Non-pigmented ciliary epithelial cell (primary cell): ENCODE data around the gene MYO1D.
"Not testable (repeated sequence)": the region's sequence is repeated elsewhere in the genome, so short reads cannot be mapped to it uniquely, and the experiment has no call there.

Experiments
- DNase-seq: peaks from one replicate; pipeline ENCODE4 v3.0.0-alpha.2; 2010; ENCODE audit warnings: low read depth

Gene MYO1D

DNA sequence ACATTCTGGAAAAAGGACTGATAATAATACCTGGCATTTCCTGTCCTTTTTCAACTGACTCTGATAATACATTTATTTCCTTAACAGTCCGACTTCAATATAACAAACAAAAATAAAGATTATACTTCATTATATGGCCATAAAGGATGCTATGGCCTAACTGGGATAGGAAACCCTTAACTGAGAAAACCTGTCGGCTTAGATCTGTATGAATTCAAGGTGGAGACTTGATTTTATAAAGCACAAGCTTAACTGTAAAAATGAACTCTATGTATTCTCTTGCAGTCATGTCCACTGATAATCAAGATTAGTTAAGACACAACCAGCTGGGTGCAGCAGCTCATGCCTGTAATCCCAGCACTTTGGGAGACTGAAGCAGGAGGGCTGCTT, 102.2 kb downstream of the MYO1D start:
- DNase-seq: no peak

- no peak for DNase-seq
These were observed 102.8 kb downstream of the MYO1D start for GRCh38 chr17:32773856-32774694.

GRCh38 chr17:32772453-32773025, 104.4 kb downstream of the MYO1D start:
- no peak for DNase-seq

DNA sequence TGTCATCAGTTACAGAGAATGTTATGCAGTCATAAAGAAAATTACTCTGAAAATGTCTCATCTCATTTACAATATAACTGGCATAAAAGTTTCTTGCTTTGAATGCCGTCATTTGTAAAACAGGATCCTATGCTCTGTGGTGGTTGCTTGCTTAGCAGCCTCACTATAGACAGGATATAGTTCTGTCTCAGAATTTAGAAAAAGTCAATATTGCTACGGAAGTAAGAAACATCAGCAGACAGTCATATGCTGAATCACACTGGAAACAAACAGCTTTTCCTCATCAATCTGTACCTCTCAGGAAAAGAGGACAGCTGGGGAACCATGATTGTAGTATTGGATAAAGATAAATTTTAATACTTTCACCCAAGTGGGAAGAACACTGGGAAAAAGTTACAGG, 105.5 kb downstream of the MYO1D start:
- DNase-seq: no peak

DNA sequence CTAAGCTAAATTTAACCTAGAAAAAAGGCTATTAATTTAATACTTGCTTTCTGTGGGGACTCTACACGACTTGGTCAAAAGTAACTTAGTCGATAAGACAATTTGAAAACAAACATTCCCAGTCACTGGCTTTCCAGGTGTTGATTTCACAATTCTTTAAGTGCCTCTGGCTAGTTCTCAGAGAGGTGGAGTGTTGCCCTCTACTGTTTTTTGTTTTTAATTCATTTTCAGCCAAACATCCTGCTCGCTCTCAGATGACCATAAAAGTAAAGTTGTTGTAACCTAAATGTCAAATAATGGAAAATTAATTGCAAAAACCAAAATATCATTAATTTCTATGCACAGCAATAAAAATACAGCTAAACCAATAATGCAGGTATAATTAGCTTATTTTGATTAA, 107.1 kb downstream of the MYO1D start:
- no peak for DNase-seq

GRCh38 chr17:32763855-32764439, 113.0 kb downstream of the MYO1D start:
- no peak for DNase-seq

GRCh38 chr17:32759476-32759875, 117.4 kb downstream of the MYO1D start:
- DNase-seq: no peak

- DNase-seq: no peak
These were observed 119.0 kb downstream of the MYO1D start for GRCh38 chr17:32757963-32758362.

DNA sequence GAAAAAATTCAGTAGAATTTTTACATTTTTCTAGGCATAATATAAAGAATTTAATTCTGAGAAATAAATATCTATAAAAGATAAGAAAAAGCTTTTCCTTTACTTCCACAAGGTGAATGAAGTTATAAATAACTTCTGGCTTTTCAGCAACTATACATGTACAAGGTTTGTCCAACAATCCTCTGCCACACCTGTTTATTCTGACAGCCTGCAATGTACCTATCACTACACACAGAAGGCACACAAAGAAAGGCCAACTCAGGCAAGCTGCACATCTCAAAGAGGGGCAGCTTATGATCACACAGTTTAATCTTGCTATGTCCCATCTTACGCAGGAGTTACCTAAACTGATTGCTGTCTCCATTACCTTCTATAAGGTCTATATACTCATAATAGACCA, 120.2 kb downstream of the MYO1D start:
- no peak for DNase-seq

DNA sequence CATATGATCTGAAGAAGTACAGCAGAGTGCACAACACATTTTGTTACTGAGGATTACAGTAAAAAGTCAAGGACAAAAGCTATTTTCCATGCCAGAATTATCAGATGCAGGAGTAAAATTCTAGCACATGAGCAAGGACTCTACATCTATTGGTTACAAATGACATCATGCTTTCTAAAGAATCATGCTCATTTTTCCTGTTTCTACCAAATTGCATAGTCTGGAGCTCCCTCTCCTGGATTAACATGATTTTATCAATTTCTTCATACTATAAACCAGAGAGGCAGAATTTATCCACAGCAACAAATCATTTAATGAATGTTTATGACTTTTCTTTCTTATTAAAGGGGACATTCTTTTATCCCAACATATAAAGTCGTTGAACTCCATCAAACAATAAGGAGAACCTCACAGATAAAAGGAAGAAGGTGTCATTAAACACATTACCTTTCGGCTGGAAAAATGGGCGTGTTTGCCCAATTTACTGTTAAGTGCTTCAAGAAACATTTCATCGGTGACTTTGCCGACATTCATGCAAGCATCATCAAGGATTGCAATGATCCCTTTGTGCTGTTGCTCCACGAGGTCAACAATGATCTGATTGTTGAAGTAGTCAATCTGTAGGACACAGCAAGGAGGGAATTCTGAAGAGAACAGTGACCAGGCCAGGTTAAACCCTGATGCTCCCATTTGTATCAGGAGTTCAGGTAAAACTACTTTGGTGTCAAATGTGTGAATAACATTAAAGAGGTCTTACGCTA, 121.7 kb downstream of the MYO1D start:
- DNase-seq: peak; percentile 61

DNA sequence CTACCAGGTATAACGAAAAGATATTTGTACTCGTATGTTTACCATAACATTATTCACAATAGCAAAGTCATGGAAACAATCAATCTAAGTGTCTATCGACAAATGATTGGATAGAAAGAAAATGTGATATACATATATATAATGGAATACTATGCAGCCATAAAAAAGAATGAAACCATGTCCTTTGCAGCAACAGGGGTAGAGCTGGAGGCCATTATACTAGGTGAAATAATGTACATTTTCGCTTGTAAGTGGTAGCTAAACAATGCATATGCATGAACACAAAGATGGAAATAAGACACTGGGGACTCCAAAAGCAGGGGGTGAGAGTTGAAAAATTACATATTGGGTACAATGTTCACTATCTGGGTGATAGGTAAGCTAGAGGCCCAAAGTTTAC, 124.0 kb downstream of the MYO1D start:
- no peak for DNase-seq

GRCh38 chr17:32747856-32748255, 129.1 kb downstream of the MYO1D start:
- no peak for DNase-seq

DNA sequence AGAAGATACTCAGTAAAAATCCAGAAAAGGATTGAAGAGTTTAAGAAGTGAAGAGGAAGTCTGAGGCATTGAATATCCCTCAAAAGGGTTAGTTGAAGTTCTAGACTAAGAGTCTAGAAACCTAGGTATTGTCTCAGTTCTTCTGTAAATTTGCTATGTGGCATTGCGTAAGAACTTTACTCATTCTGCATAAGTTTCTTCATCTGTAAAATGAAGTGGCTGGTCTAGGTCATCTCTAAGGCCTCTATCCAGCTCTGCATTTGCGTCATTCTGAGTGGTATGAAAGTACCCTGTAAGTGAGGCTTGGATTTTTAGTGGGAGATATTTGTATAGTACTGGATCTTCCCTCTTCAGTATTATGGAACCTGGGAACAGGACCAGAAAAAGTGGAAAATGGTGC, 130.2 kb downstream of the MYO1D start:
- DNase-seq: peak; percentile 27

GRCh38 chr17:32746280-32746679, 130.6 kb downstream of the MYO1D start:
- no peak for DNase-seq

DNA sequence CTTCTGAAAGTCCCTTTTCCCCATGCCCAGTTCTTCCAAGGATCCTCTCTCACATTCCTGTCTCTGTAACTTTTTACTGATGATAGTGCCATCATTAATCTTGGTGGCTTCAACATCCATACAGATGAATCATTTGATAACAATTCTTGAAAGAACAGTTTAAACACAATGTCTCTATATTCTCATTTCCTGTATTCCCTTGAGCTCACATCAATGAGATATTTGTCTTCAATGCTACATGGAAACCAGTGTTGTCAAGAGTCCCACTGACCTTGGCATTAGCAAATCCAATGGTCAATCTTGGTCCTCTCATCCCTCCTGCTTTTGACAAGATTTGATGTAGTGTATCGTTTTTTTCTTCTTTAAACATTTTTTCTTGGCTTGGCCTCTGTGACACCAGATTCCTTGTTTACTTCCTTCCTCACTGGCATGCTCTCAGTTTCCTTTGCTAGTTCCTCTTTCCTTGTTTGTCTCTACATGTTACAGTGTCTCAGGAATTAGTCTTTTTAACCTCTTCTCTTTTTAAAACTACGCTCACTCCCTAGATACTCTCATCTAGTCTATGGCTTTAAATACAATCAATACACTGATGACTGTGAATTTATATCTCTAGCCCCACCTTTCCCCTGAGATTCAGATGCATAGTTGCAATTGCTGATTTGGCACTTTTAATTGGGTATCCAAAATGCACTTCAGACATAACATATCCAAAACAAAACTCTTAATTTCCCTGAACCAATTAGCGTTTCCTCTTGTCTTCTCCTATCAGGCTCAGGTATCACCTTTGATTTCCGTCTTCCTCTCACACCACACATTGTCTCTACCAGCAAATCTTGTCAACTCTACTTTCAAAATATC, 134.0 kb downstream of the MYO1D start:
- no peak for DNase-seq

GRCh38 chr17:32741381-32741780, 135.5 kb downstream of the MYO1D start:
- DNase-seq: no peak

DNA sequence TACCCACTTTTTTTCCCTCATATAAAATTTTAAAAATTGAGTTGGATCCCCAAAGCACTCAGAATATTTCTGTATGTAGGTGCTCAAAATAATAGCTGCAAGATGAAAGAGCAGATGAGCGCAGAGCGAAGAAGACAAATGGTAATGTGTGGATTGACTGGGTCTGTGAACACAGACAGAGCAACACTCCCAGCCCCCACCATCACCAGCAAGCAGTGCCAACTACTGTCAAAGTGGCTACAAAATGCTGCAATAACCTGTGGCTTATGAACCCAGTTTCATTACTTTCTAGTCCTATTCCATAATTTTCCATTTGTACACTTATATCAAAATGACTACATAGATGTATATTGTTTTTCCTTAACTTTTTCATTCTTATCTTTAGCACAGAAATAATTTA, 137.2 kb downstream of the MYO1D start:
- no peak for DNase-seq

GRCh38 chr17:32739151-32739550, 137.8 kb downstream of the MYO1D start:
- not testable (repeated sequence) for DNase-seq

- DNase-seq: no peak
These were observed 143.5 kb downstream of the MYO1D start for GRCh38 chr17:32733401-32733800.

- DNase-seq: no peak
These were observed 144.0 kb downstream of the MYO1D start for GRCh38 chr17:32732900-32733299.

DNA sequence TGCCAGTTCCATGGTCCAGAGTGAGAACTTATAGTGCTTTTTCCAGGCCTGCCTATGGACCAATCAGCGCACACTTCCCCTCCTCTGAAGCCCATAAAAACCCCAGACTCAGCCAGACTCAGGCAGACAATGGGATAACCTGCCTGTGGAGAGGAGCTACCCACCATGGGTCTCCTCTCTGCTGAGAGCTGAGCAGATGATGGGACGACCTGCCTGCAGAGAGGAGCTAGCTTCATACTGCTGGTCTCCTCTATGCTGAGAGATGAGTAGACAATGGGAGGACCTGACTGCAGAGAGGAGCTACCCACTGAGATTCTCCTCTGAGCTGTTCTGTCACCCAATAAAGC, 144.7 kb downstream of the MYO1D start:
- no peak for DNase-seq
